ENCODE results near the gene EXTL2. TPM values are rescaled to one million over a fixed set of nuclear protein-coding genes. Genes with fewer than 3 reads are reported as not detected.
"Not testable (repeated sequence)": the region's sequence is repeated elsewhere in the genome, so short reads cannot be mapped to it uniquely, and the experiment has no call there.

The EXTL2 gene
- total and polyA plus RNA-seq, 5 experiments from 2014 or later = 4.4 to 7.6 (median 5.1) TPM

- Mint-ChIP-seq H3K9me3 (no peaks in the 10 kb centered on the region), H3K27ac (no peak overlapping the region), H3K4me3 (no peak overlapping the region), H3K36me3 (no peaks in the 10 kb centered on the region), H3K27me3 (no peaks in the 10 kb centered on the region), H3K4me1 (no peaks in the 10 kb centered on the region)
- POLR2A ChIA-PET = no interaction called here
- DNase-seq = no peak
- ATAC-seq = no peak
Measured at GRCh38 chr1:100875228-100875627, 19.4 kb downstream of the EXTL2 start.

- Mint-ChIP-seq H3K27me3 (no peaks in the 10 kb centered on the region), H3K9me3 (no peaks in the 10 kb centered on the region), H3K36me3 (no peaks in the 10 kb centered on the region), H3K4me1 (no peaks in the 10 kb centered on the region), H3K4me3 (no peak overlapping the region), H3K27ac (no peak overlapping the region)
- DNase-seq (no peak), ATAC-seq (no peak)
- POLR2A ChIA-PET = no interaction called here
Measured at GRCh38 chr1:100874433-100874832, 20.2 kb downstream of the EXTL2 start.

- POLR2A ChIA-PET = no interaction called here
- H3K36me3 Mint-ChIP-seq = no peaks in the 10 kb centered on the region
- H3K9me3 Mint-ChIP-seq = no peaks in the 10 kb centered on the region
- ATAC-seq (no peak), DNase-seq (no peak)
- H3K27me3 Mint-ChIP-seq = no peaks in the 10 kb centered on the region
- no peaks in the 10 kb centered on the region for H3K4me1 Mint-ChIP-seq
- no peak overlapping the region for H3K4me3 Mint-ChIP-seq
- no peak overlapping the region for H3K27ac Mint-ChIP-seq
Measured at GRCh38 chr1:100869996-100870395, 24.6 kb downstream of the EXTL2 start.

GRCh38 chr1:100868364-100868995 lies 26.2 kb downstream of the EXTL2 start:
- ATAC-seq = peak in 1 of 2 donors; percentile 39

GRCh38 chr1:100866901-100867206 lies 27.8 kb downstream of the EXTL2 start:
- no peaks in the 10 kb centered on the region for H3K9me3 Mint-ChIP-seq
- DNase-seq = no peak

More at GRCh38 chr1:100868364-100868995, 26.2 kb downstream of the EXTL2 start:
- no peak overlapping the region for H3K4me3 Mint-ChIP-seq
- no peak overlapping the region for H3K27ac Mint-ChIP-seq
- DNase-seq = peak in 5 of 10 donors; percentile 4 to 57 (median 44)
- H3K27me3 Mint-ChIP-seq = no peaks in the 10 kb centered on the region
- no peaks in the 10 kb centered on the region for H3K36me3 Mint-ChIP-seq
- H3K4me1 Mint-ChIP-seq = no peaks in the 10 kb centered on the region
- H3K9me3 Mint-ChIP-seq = no peaks in the 10 kb centered on the region
- POLR2A ChIA-PET = no interaction called here

GRCh38 chr1:100866041-100866900 lies 28.4 kb downstream of the EXTL2 start:
- no peaks in the 10 kb centered on the region for H3K4me1 Mint-ChIP-seq
- POLR2A ChIA-PET = no interaction called here
- H3K36me3 Mint-ChIP-seq = no peaks in the 10 kb centered on the region
- H3K27me3 Mint-ChIP-seq = no peaks in the 10 kb centered on the region
- ATAC-seq (peak in 1 of 2 donors; percentile 52), DNase-seq (peak in 3 of 10 donors; percentile 13 to 20 (median 18))
- H3K9me3 Mint-ChIP-seq = no peaks in the 10 kb centered on the region
- H3K27ac Mint-ChIP-seq = no peak overlapping the region
- H3K4me3 Mint-ChIP-seq = no peak overlapping the region

More at GRCh38 chr1:100866901-100867206, 27.8 kb downstream of the EXTL2 start:
- no peak for ATAC-seq
- Mint-ChIP-seq H3K4me3 (no peak overlapping the region), H3K27me3 (no peaks in the 10 kb centered on the region), H3K36me3 (no peaks in the 10 kb centered on the region), H3K27ac (no peak overlapping the region), H3K4me1 (no peaks in the 10 kb centered on the region)
- POLR2A ChIA-PET = no interaction called here

GRCh38 chr1:100862591-100862990 lies 32.1 kb downstream of the EXTL2 start:
- H3K36me3 Mint-ChIP-seq = no peaks in the 10 kb centered on the region
- H3K9me3 Mint-ChIP-seq = no peaks in the 10 kb centered on the region
- no peaks in the 10 kb centered on the region for H3K4me1 Mint-ChIP-seq
- no peak overlapping the region for H3K27ac Mint-ChIP-seq
- DNase-seq = no peak
- ATAC-seq = no peak
- POLR2A ChIA-PET = no interaction called here
- no peak overlapping the region for H3K4me3 Mint-ChIP-seq
- peaks cover 0 to 4% (median 0%) of the 10 kb centered on the region in 5 donors for H3K27me3 Mint-ChIP-seq

- DNase-seq (no peak), ATAC-seq (no peak)
- Mint-ChIP-seq H3K27ac (no peak overlapping the region), H3K27me3 (peaks cover 0 to 4% (median 0%) of the 10 kb centered on the region in 5 donors), H3K36me3 (no peaks in the 10 kb centered on the region), H3K4me1 (no peaks in the 10 kb centered on the region), H3K4me3 (no peak overlapping the region), H3K9me3 (peaks cover 0 to 1% (median 0%) of the 10 kb centered on the region in 9 donors)
- POLR2A ChIA-PET = no interaction called here
Measured at GRCh38 chr1:100861379-100861778, 33.3 kb downstream of the EXTL2 start.

GRCh38 chr1:100860397-100860991 lies 34.1 kb downstream of the EXTL2 start:
- peaks cover 0 to 5% (median 0%) of the 10 kb centered on the region in 5 donors for H3K27me3 Mint-ChIP-seq
- no peak overlapping the region for H3K27ac Mint-ChIP-seq
- DNase-seq (no peak), ATAC-seq (no peak)
- no peaks in the 10 kb centered on the region for H3K36me3 Mint-ChIP-seq
- H3K9me3 Mint-ChIP-seq = peaks cover 0 to 6% (median 0%) of the 10 kb centered on the region in 9 donors
- H3K4me3 Mint-ChIP-seq = no peak overlapping the region
- H3K4me1 Mint-ChIP-seq = no peaks in the 10 kb centered on the region
- POLR2A ChIA-PET = no interaction called here

GRCh38 chr1:100855116-100855515 lies 39.5 kb downstream of the EXTL2 start:
- DNase-seq, ATAC-seq, H3K4me1 Mint-ChIP-seq, POLR2A ChIA-PET, H3K4me3 Mint-ChIP-seq, H3K27ac Mint-ChIP-seq, H3K9me3 Mint-ChIP-seq, H3K36me3 Mint-ChIP-seq: not testable (repeated sequence)
- H3K27me3 Mint-ChIP-seq = peaks cover 0 to 14% (median 3%) of the 10 kb centered on the region in 5 donors

GRCh38 chr1:100852976-100853375 lies 41.7 kb downstream of the EXTL2 start:
- POLR2A ChIA-PET = no interaction called here
- H3K4me1 Mint-ChIP-seq = no peaks in the 10 kb centered on the region
- DNase-seq (no peak), ATAC-seq (no peak)
- peaks cover 0 to 6% (median 0%) of the 10 kb centered on the region in 9 donors for H3K9me3 Mint-ChIP-seq
- no peaks in the 10 kb centered on the region for H3K36me3 Mint-ChIP-seq
- H3K4me3 Mint-ChIP-seq = no peak overlapping the region
- no peak overlapping the region for H3K27ac Mint-ChIP-seq
- peaks cover 7 to 20% (median 12%) of the 10 kb centered on the region in 5 donors for H3K27me3 Mint-ChIP-seq

GRCh38 chr1:100851726-100852125 lies 42.9 kb downstream of the EXTL2 start:
- peaks cover 8 to 21% (median 13%) of the 10 kb centered on the region in 5 donors for H3K27me3 Mint-ChIP-seq
- H3K36me3 Mint-ChIP-seq = no peaks in the 10 kb centered on the region
- ATAC-seq = no peak
- H3K4me3 Mint-ChIP-seq = no peak overlapping the region
- peaks cover 0 to 6% (median 0%) of the 10 kb centered on the region in 9 donors for H3K9me3 Mint-ChIP-seq
- no peak for DNase-seq
- H3K27ac Mint-ChIP-seq = no peak overlapping the region
- no peaks in the 10 kb centered on the region for H3K4me1 Mint-ChIP-seq
- POLR2A ChIA-PET = no interaction called here

- Mint-ChIP-seq H3K27ac (no peak overlapping the region), H3K4me1 (no peaks in the 10 kb centered on the region), H3K27me3 (peaks cover 12 to 21% (median 17%) of the 10 kb centered on the region in 5 donors), H3K9me3 (peaks cover 0 to 7% (median 0%) of the 10 kb centered on the region in 9 donors), H3K36me3 (no peaks in the 10 kb centered on the region), H3K4me3 (no peak overlapping the region)
- ATAC-seq (no peak), DNase-seq (no peak)
- POLR2A ChIA-PET = no interaction called here
Measured at GRCh38 chr1:100847361-100848082, 47.1 kb downstream of the EXTL2 start.

Data from naive thymus-derived CD8-positive, alpha-beta T cell (primary cell).